ENCODE measurements around the gene OTUB1.
"Not testable (repeated sequence)": the region's sequence is repeated elsewhere in the genome, so short reads cannot be mapped to it uniquely, and the experiment has no call there.

The OTUB1 gene

GRCh38 chr11:64026575-64027205 is 40.5 kb downstream of the OTUB1 start:
- DNase-seq: no peak

GRCh38 chr11:64027651-64028397 is 41.6 kb downstream of the OTUB1 start:
- no peak for DNase-seq

DNA sequence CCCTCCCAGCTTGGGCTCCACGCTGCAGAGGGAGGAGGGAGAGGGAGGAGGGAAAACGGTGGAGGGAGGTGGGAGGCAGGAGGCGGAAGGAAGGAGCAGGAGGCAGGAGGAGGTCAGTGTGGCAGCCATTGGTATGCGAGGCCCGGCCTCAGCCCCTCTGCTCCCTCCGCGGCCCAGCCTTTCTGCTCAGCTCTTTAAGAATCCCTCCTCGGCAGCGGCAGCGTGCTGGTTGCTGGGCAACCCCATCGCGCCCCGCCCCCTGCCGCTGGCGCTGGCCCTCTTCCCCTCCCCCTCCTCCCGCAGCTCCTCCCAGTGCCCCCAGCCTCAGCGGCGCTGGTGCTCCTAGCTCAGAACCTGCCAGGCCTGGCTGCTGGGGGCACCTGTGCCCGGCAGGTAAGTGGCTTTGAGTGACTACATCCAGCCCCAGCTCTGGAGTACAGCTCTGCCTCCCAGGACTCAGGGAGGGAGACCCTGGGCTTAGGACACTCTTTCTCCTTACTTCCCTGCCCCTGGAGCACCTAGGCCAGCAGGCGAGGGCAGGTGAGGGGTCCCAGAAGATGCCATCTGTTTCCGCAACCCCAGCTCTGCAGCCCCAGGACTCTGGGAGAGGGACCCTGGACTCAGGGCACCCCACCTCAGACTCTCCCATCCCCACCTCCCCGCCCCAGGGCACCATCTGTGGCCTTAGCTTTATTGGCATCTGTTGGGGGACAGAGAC is 42.3 kb downstream of the OTUB1 start:
- no peak for DNase-seq

- no peak for DNase-seq
Observed at GRCh38 chr11:64029773-64030172, 43.5 kb downstream of the OTUB1 start.

DNA sequence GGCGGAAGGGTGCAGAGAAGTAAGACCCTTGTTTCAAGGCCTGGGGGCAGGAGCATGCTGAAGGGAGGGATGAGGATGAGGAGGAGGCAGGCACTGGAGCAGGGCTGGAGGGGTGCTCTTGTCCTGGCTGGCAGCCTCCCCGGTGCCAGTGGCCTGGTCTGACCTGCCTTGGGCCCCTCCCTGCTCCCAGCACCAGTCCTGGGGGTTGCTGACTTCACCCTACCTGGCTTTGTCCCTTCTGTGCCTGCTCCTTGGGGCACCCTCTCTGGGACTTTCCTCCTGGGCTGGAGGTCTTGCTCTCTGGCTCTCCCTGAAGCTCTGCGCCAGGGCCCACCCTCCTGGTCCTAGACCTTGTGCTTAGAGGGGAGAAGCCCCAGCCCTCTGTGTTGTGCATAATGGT is 44.8 kb downstream of the OTUB1 start:
- no peak for DNase-seq

DNA sequence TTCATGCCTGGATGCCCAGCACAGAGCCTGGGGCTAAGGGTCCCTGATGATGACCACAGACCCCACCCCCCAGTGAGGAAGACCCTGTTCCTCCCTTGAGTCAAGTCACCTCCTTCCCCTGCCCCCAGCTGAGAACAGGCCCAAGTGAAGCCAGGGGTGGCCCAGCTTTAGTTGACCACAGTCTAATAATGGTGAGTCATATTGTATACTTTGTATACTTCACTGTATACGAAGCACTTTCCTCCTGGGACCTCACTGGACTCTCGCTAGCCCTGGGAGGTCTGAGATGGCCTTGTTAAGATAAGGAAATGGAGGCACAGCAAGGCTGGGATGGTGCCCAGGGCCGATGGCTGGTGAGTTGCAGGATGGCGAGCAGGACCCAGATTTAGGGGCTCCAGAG is 45.8 kb downstream of the OTUB1 start:
- no peak for DNase-seq

GRCh38 chr11:64034411-64034811 is 48.2 kb downstream of the OTUB1 start:
- DNase-seq: no peak

- DNase-seq: no peak
Observed at GRCh38 chr11:64035081-64035524, 48.9 kb downstream of the OTUB1 start.

DNA sequence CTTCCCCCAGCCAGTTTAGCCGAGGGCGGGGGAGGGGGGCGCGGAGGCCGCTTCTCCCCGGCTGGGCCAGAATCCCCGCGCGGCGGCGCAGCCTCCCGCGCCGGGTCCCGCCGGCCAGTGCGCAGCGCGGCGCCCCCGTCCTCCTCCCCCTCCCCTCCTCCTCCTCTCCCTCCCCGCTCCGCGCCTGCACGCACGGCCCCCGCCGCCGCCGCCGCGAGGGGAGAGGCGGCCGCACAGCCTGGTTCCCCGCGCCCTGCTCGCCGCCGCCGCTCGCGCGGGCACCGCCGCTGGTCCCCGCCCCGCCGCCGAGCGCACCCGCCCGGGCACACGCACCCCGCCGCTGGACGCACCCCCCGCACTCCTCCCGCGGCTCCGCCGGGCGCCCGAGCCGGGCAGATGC is 49.3 kb downstream of the OTUB1 start, which contains the start of gene FLRT1:
Gene FLRT1 (plus strand): TSS at position 356 of the 400 bp plus-strand sequence. CDS start 80,337 bp downstream, outside the sequence.
- DNase-seq: no peak

DNA sequence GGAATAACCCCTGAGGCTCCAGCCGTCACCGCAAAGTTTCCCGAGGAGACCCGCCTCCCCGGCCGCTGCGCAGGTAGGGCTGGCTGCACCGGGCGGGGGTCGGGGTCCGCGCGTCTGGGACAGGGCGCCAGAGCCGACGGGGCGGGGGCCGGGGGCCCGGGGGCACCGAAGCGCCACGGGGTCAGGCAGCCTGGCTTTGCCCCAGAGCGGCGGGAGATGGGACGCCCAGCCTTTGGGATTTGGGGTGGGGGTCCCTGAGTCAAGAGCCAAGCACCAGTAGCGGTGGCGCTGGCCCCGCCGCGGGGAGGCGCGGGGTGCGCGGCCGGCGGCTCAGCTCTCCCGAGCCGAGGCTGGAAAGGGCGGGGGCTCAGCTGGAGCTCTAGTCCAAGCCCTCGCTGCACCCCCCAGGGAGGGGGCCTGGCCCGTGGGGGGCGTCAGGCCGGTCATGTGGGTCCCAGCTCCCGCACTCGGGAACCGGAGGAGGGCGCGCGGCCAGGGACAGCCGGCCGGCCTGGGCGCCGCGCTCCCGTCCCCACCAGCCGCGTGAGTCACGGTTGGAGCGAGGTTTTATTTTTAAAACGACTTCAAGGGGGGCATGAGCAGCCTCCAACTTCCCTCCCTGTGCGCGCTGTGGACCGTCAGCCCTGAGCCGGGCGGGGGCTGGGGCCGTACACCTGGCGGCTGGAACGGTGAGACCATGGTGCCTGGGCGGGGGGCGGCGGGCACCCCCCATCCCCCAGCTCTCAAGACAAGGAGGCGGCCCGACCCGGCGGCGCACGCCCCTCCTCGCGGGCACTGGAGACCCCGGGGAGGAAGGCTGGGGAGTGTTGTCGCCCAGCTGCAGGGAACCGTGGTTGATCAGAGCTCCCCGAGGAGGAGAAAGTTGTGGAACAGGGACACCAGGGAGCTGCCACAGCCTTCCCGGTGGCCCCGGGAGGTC is 50.1 kb downstream of the OTUB1 start:
- DNase-seq: no peak

DNA sequence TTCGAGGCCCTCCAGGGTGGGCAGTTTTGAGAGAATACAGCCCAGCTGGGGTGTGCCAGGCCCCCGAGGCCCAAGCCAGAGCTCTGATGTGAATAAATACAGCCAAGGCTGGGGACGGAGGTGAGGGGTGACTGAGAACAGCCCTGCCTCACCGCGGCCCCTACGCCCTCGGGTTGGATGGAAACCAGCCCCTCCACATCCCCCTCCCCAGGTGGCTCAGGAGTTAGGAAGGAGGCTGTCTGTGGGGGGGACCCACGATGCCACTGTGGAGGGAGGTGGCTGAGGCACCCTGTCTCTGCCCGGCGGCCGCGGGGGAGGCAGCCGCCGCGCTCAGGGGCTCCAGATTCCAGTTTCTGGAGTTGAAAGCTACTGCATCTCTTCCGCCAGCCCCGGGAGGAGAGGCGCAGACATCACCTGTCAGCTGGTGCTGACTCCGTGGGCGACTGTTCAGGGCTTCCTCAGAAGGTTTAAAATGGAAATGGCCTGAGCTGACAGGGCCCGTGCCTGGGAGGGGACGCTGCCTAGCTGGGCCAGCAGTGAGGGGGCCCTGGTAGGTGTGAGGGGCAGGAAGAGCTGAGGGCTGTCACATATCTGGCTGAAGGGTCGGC is 50.9 kb downstream of the OTUB1 start:
- no peak for DNase-seq

DNA sequence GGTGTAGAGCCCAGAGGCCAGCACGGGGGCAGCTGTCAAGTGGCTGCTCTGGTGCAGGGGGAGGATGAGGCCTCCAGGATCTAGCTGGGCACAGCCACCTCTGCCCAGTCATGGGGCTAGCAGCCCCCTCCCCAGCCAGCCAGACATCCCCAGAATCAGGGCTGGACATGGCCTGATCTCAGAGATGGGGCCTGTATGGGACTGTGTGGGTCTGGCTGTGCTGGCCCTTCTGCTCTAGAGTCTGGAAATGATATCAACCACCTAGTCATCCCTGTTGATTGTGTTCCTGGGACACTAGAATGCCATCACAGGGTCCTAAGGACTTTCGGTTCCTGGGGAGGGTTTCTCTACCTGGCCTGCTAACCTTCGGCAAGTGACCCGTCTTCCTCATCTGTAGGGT is 52.3 kb downstream of the OTUB1 start:
- no peak for DNase-seq

DNA sequence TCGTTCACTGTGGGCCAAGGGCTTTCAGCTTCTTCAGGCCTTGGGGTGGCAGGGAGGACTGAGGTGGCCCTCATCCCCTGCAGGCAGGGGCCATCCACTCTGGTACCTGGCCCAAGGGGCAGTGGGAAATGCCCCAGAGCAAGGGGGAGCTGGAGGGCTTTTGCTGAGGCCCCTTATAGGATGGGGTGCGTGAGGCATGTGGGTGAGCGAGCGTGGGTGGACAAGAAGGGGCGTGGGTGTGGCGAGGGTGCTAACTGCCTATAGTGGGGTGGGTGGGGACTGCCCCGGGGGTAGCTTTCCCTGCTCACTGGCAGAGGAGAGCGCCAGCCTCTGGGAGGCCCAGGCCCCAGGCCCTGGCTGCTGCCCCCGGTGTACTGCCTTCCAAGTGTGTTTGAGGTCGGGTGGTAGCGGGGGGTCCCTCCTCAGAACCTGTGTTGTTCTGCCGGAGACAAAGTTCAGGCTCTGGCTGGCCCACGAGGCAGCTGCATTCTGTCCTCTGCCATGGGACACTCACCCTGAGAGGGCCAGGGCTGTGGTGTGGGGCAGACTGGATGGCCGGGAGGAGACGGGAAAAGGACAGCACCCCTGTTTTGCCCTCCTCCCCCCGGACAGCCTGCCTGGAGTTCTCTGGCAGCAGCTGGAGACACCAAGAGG is 52.9 kb downstream of the OTUB1 start:
- DNase-seq: no peak

DNA sequence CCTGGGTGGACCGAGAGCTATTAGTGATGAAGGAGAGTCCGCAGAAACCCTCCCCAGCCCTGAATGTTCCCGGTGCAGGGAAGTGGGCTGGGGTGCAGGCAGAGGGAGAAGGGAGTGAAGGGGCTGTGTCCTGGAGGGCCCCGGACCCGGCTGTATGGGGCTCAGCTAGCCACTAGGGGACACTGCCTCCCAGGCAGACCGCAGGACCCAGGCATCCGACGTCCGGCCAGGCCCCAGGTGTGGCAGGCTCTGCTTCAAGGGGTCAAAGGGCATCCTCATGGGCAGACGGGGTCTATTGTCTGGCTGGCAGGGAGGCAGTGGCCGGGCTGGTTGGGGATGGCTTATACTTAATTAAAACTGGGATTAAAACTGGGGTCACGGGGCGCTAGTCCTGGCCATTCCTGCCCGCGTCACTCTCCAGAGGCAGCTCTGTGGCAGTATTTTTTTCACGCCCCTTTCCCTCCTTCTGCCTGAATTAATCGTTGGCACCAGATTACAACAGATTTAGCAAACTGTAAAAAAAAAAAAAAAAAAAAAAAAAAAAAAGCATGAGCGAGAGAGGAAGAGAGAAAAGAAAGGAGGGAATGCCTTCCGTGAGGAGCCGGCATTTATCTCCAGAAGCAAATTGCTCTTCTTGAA is 54.6 kb downstream of the OTUB1 start:
- no peak for DNase-seq

DNA sequence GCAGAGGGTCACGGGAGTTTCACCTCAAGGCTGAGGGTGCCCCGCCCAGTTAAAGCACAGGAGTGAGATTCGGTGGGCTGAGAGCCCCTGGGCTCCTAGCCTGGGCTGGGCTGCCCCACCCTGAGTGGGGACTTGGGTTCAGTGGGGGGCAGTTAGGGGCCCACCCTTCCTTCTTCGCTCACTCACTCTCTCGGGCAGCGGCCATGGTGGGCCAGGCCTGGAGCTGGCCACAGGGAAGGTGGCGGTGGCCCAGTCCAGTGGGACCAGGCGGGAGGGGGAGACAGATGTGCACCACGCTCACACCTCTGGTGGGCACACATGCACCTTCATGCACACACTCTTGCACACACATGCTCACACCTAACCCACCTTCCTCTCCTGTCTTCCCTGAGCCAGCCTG is 55.6 kb downstream of the OTUB1 start:
- no peak for DNase-seq

GRCh38 chr11:64042301-64042700 is 56.1 kb downstream of the OTUB1 start:
- DNase-seq: no peak

DNA sequence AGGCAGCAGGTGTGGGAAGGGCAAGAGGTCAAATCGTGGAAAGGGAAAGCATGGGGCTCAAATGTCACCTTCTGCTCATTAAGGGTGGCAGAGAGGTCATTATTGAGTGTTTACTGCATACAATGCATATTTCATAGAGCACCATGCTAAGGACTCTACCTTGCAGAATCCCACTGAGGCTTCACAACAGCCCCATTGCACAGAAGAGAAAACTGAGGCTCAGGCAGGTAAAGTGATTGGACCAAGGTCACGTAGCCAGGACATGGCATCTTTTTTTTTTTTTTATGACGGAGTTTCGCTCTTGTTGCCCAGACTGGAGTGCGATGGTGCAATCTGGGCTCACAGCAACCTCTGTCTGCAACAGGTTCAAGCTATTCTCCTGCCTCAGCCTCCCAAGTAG is 57.3 kb downstream of the OTUB1 start:
- DNase-seq: no peak

DNA sequence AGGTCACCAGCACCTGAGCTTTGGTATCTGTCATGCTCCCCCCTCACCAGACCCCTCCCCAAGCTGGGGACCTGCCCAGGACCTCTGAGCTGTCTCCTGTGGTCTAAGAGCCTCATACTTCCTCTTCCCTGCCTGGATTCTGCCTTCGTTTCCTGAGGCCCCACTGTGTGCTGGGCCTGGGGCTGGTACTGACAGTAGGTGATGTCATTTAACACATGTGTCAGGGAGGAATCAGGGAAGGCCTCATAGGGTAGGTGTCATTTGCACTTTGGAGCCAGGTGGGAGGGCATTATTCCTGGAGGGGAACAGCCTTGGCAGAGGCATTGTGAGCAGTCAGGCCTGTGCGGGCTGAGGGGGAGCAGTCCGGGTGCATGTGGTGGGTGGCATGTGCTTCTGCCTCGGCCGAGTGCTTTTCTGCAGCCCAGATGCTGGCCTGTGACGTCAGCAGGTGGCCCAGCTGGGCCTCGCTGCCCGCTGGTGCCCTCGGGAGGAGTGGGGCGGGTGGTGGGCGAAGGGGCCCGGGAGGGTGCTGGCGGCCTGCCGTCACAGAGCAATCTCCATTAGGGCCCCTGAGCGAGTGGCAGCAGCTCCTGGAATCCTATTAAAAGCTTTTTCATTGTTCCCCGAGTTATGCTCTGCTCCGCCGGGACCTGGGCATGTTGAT is 58.6 kb downstream of the OTUB1 start:
- DNase-seq: no peak

DNA sequence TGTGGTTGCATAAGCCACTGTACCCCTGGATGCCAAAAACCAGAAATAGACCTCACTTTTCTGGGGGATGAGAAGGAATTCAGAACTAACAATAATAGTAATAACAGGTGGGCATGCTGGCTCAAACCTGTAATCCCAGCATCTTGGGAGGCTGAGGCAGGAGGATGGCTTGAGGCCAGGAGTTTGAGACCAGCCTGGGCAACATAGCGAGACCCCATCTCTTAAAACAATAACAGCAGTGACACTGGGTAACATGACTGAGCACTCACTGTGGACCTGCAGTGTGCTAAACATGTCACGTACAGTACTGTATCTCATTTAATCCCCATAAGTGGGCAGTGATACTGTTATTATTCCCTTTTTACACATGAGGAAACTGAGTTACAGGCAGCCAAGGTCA is 59.5 kb downstream of the OTUB1 start:
- no peak for DNase-seq

DNA sequence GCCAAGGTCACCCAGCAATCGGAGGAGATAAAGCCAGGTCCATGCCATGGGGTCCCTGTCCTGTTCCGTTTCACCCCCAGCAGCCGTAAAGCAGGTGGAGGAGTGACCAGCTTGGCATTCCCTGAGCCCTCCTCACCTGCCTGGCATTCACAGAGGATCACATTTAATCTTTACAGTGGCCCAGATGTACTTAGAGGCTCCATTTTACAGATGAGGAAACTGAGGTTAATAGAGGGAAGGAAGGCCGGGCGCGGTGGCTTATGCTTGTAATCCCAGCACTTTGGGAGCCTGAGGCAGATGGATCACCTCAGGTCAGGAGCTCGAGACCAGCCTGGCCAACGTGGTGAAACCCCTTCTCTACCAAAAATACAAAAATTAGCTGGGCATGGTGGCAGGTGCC is 61.1 kb downstream of the OTUB1 start:
- DNase-seq: not testable (repeated sequence)

Measured in CD4-positive, alpha-beta T cell treated with Interleukin-17A for 1 hour (primary cell).